RKO (cell line): ENCODE results near the gene MAST4.
"Not testable (repeated sequence)": the region's sequence is repeated elsewhere in the genome, so short reads cannot be mapped to it uniquely, and the experiment has no call there.

Experiments
- DNase-seq: peaks from one replicate; pipeline ENCODE4 v3.0.0-alpha.2; 2016; ENCODE audit warnings: low spot score

The MAST4 gene

GRCh38 chr5:66646570-66646969 lies 50.4 kb downstream of the MAST4 start:
- no peak for DNase-seq

- DNase-seq: no peak
These were observed 51.1 kb downstream of the MAST4 start for GRCh38 chr5:66647146-66647856.

- no peak for DNase-seq
These were observed 56.6 kb downstream of the MAST4 start for GRCh38 chr5:66652818-66653217.

GRCh38 chr5:66653325-66653724 lies 57.1 kb downstream of the MAST4 start:
- peak; percentile 88 for DNase-seq

- no peak for DNase-seq
These were observed 59.5 kb downstream of the MAST4 start for GRCh38 chr5:66655395-66656324.

- DNase-seq: no peak
These were observed 62.3 kb downstream of the MAST4 start for GRCh38 chr5:66658516-66658915.

GRCh38 chr5:66659780-66660179 lies 63.6 kb downstream of the MAST4 start:
- DNase-seq: no peak

GRCh38 chr5:66660396-66660795 lies 64.2 kb downstream of the MAST4 start:
- DNase-seq: no peak

- no peak for DNase-seq
These were observed 65.0 kb downstream of the MAST4 start for GRCh38 chr5:66661149-66661548.

- DNase-seq: no peak
These were observed 70.6 kb downstream of the MAST4 start for GRCh38 chr5:66666778-66667177.

- no peak for DNase-seq
These were observed 73.1 kb downstream of the MAST4 start for GRCh38 chr5:66669086-66669861.

- no peak for DNase-seq
These were observed 73.6 kb downstream of the MAST4 start for GRCh38 chr5:66669862-66670195.

GRCh38 chr5:66671305-66671704 lies 75.1 kb downstream of the MAST4 start:
- no peak for DNase-seq

GRCh38 chr5:66674802-66675201 lies 78.6 kb downstream of the MAST4 start:
- DNase-seq: no peak

GRCh38 chr5:66675406-66675805 lies 79.2 kb downstream of the MAST4 start:
- DNase-seq: no peak

- DNase-seq: no peak
These were observed 84.0 kb downstream of the MAST4 start for GRCh38 chr5:66680221-66680620.

GRCh38 chr5:66680804-66681203 lies 84.6 kb downstream of the MAST4 start:
- no peak for DNase-seq

GRCh38 chr5:66684663-66685062 lies 88.5 kb downstream of the MAST4 start:
- no peak for DNase-seq

GRCh38 chr5:66689522-66690220 lies 93.5 kb downstream of the MAST4 start:
- DNase-seq: peak; percentile 5

GRCh38 chr5:66694036-66694435 lies 97.8 kb downstream of the MAST4 start:
- DNase-seq: no peak

- not testable (repeated sequence) for DNase-seq
These were observed 99.6 kb downstream of the MAST4 start for GRCh38 chr5:66695840-66696239.
